ENCODE results near the gene CYRIA.

The CYRIA gene

GRCh38 chr2:16625201-16625729 is 40.4 kb downstream of the CYRIA start:
- no peak for DNase-seq (ENCODE audit: extremely low spot score)
- TF ChIP-seq CTCF (IDR thresholded peaks at IDR 0.05; ENCODE audit: control extremely low read depth, extremely low read depth, low read depth, missing control alignments): no peak
- CTCF ChIA-PET: interaction anchor here (1.0 to 11.7 kb wide), 5 partner anchors 11 to 134 kb away, joined by 3 to 115 read pairs (median 29); no protein-coding TSS in a partner anchor
- POLR2A ChIA-PET: no interaction called here

GRCh38 chr2:16624436-16624780 is 41.2 kb downstream of the CYRIA start:
- DNase-seq (ENCODE audit: extremely low spot score): no peak
- ChIA-PET CTCF (interaction anchor here (1.1 to 11.7 kb wide), 5 partner anchors 10 to 130 kb away, joined by 3 to 115 read pairs (median 29); no protein-coding TSS in a partner anchor), POLR2A (no interaction called here)
- no peak for TF ChIP-seq CTCF (IDR thresholded peaks at IDR 0.05; ENCODE audit: control extremely low read depth, extremely low read depth, low read depth, missing control alignments)

GRCh38 chr2:16623564-16624435 is 41.8 kb downstream of the CYRIA start:
- no peak for DNase-seq (ENCODE audit: extremely low spot score)
- no peak for TF ChIP-seq CTCF (IDR thresholded peaks at IDR 0.05; ENCODE audit: control extremely low read depth, extremely low read depth, low read depth, missing control alignments)
- POLR2A ChIA-PET: no interaction called here
- CTCF ChIA-PET: interaction anchor here (0.7 to 11.7 kb wide), 7 partner anchors 10 to 1032 kb away, joined by 3 to 115 read pairs (median 4); no protein-coding TSS in a partner anchor

GRCh38 chr2:16623031-16623430 is 42.6 kb downstream of the CYRIA start:
- no peak for DNase-seq (ENCODE audit: extremely low spot score)
- CTCF ChIA-PET: interaction anchor here (0.7 to 11.7 kb wide), 9 partner anchors 8 to 1032 kb away, joined by 3 to 115 read pairs (median 4); no protein-coding TSS in a partner anchor
- POLR2A ChIA-PET: no interaction called here
- no peak for TF ChIP-seq CTCF (IDR thresholded peaks at IDR 0.05; ENCODE audit: control extremely low read depth, extremely low read depth, low read depth, missing control alignments)

- POLR2A ChIA-PET: no interaction called here
- no peak for DNase-seq (ENCODE audit: extremely low spot score)
- TF ChIP-seq CTCF (IDR thresholded peaks at IDR 0.05; ENCODE audit: control extremely low read depth, extremely low read depth, low read depth, missing control alignments): no peak
Observed at GRCh38 chr2:16622399-16622968, 43.1 kb downstream of the CYRIA start.

GRCh38 chr2:16621316-16621715 is 44.3 kb downstream of the CYRIA start:
- CTCF ChIA-PET: interaction anchor here (1.1 to 11.7 kb wide), 6 partner anchors 7 to 682 kb away, joined by 3 to 115 read pairs (median 17); no protein-coding TSS in a partner anchor

More at GRCh38 chr2:16622399-16622968, 43.1 kb downstream of the CYRIA start:
- CTCF ChIA-PET: interaction anchor here (0.7 to 11.7 kb wide), 10 partner anchors 8 to 1033 kb away, joined by 3 to 115 read pairs (median 4); no protein-coding TSS in a partner anchor

More at GRCh38 chr2:16621316-16621715, 44.3 kb downstream of the CYRIA start:
- DNase-seq (ENCODE audit: extremely low spot score): no peak
- TF ChIP-seq CTCF (IDR thresholded peaks at IDR 0.05; ENCODE audit: control extremely low read depth, extremely low read depth, low read depth, missing control alignments): no peak
- POLR2A ChIA-PET: no interaction called here

All from GM10248 (cell line).